ENCODE measurements around the gene PACRG.

PACRG gene

DNA sequence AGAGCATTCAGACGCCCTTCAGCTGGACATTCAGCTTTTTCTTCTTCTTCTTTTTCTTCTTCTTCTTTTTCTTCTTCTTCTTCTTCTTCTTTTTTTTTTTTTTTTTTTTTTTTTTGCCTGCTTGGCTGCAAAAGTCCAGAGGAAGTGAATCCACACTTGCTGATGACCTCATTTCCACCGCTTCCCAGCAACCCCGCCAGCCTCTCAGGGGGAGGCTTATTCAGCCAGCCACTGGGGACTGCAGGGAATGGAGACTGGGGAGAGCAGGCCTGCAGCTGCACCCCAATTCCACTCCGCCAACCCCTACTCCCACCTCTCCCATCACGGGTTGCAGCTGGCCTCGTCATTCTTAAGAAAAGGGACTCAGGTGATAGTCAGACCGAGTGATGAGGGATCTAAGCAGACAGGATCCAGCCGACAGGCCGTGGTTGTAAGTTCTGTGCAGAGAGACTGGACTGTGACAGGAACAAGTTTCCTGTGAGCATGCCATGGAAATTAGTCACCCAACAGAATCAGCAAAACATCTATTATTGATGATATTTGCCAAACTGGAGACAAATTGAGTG, 627.7 kb downstream of the PACRG start:
- DNase-seq (ENCODE audit: low spot score): no peak

GRCh38 chr6:163356324-163356723, 628.5 kb downstream of the PACRG start:
- no peak for DNase-seq (ENCODE audit: low spot score)

GRCh38 chr6:163356743-163357142, 629.0 kb downstream of the PACRG start:
- no peak for DNase-seq (ENCODE audit: low spot score)

GRCh38 chr6:163364641-163365040, 636.9 kb downstream of the PACRG start:
- DNase-seq (ENCODE audit: low spot score): no peak

All from RKO (cell line).